ENCODE measurements around the gene TTBK2.

The TTBK2 gene

DNA sequence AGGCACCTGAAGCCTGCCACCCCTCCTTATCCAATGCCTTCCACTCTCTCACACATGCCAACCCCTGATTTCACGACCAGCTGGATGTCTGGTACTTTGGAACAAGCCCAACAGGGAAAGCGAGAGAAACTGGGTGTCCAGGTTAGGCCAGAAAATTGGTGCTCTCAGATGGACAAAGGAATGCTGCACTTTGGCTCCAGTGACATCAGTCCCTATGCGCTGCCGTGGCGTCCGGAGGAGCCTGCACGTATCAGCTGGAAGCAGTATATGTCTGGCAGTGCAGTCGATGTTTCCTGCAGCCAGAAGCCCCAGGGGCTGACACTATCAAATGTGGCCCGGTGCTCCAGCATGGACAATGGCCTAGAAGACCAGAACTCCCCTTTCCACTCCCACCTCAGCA is 228.8 kb downstream of the TTBK2 start:
- Histone ChIP-seq H3K9me2 (ENCODE audit: low read depth, low read length) (no peaks in the 10 kb centered on the region), H3K36me3 (ENCODE audit: insufficient read depth, low read length) (peaks cover 21% of the 10 kb centered on the region; the same call in 1 of the 2 replicates), H3K9ac (ENCODE audit: low read length) (no peak overlapping the region), H4K20me1 (ENCODE audit: insufficient read depth, low read length) (no peaks in the 10 kb centered on the region), H3K27ac (ENCODE audit: low read depth, low read length, poor library complexity, severe bottlenecking) (no peak overlapping the region), H3K9me3 (ENCODE audit: low read length) (no peaks in the 10 kb centered on the region), H3K4me1 (ENCODE audit: insufficient read depth, low read length, severe bottlenecking) (no peaks in the 10 kb centered on the region), H3K79me2 (ENCODE audit: insufficient read depth, low read length) (no peaks in the 10 kb centered on the region), H2AFZ (ENCODE audit: low read length) (no peak overlapping the region), H3K4me3 (ENCODE audit: low read depth, low read length, poor library complexity, severe bottlenecking) (no peak overlapping the region), H3F3A (ENCODE audit: insufficient read depth, low read length) (no peaks in the 10 kb centered on the region), H3K4me2 (ENCODE audit: low read length) (no peak overlapping the region), H3K27me3 (ENCODE audit: insufficient read depth, low read length) (no peaks in the 10 kb centered on the region)
- TF ChIP-seq, protein P1, sequence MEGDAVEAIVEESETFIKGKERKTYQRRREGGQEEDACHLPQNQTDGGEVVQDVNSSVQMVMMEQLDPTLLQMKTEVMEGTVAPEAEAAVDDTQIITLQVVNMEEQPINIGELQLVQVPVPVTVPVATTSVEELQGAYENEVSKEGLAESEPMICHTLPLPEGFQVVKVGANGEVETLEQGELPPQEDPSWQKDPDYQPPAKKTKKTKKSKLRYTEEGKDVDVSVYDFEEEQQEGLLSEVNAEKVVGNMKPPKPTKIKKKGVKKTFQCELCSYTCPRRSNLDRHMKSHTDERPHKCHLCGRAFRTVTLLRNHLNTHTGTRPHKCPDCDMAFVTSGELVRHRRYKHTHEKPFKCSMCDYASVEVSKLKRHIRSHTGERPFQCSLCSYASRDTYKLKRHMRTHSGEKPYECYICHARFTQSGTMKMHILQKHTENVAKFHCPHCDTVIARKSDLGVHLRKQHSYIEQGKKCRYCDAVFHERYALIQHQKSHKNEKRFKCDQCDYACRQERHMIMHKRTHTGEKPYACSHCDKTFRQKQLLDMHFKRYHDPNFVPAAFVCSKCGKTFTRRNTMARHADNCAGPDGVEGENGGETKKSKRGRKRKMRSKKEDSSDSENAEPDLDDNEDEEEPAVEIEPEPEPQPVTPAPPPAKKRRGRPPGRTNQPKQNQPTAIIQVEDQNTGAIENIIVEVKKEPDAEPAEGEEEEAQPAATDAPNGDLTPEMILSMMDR (IDR thresholded peaks at IDR 0.05; ENCODE audit: low read length), result no peak
- TF ChIP-seq EZH2 (IDR thresholded peaks at IDR 0.05; ENCODE audit: borderline replicate concordance, low read length), result no peak

DNA sequence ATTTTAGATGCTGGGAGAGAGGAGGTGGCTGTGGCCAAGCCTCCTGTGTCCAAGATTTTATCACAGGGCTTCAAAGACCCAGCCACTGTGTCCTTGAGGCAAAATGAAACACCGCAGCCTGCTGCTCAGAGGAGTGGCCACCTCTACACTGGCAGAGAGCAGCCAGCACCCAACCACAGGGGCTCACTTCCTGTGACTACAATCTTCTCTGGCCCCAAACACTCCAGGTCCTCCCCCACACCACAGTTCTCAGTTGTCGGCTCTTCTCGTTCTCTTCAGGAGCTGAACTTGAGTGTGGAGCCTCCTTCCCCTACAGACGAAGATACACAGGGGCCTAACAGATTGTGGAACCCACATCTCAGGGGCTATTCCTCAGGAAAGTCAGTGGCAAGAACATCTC is 229.3 kb downstream of the TTBK2 start:
- H3K36me3 ChIP-seq (ENCODE audit: insufficient read depth, low read length), result peaks cover 23% of the 10 kb centered on the region; the same call in 1 of the 2 replicates
- H4K20me1 ChIP-seq (ENCODE audit: insufficient read depth, low read length), result no peaks in the 10 kb centered on the region
- H3K27me3 ChIP-seq (ENCODE audit: insufficient read depth, low read length), result no peaks in the 10 kb centered on the region
- H3K9ac ChIP-seq (ENCODE audit: low read length), result no peak overlapping the region
- H3K27ac ChIP-seq (ENCODE audit: low read depth, low read length, poor library complexity, severe bottlenecking), result no peak overlapping the region
- no peaks in the 10 kb centered on the region for H3K79me2 ChIP-seq (ENCODE audit: insufficient read depth, low read length)
- no peaks in the 10 kb centered on the region for H3K9me3 ChIP-seq (ENCODE audit: low read length)
- no peak overlapping the region for H3K4me2 ChIP-seq (ENCODE audit: low read length)
- H3K4me1 ChIP-seq (ENCODE audit: insufficient read depth, low read length, severe bottlenecking), result no peaks in the 10 kb centered on the region
- H2AFZ ChIP-seq (ENCODE audit: low read length), result no peak overlapping the region
- no peak for TF ChIP-seq EZH2 (IDR thresholded peaks at IDR 0.05; ENCODE audit: borderline replicate concordance, low read length)
- TF ChIP-seq, protein P1 (IDR thresholded peaks at IDR 0.05; ENCODE audit: low read length), result no peak
- no peak overlapping the region for H3K4me3 ChIP-seq (ENCODE audit: low read depth, low read length, poor library complexity, severe bottlenecking)
- no peaks in the 10 kb centered on the region for H3K9me2 ChIP-seq (ENCODE audit: low read depth, low read length)
- H3F3A ChIP-seq (ENCODE audit: insufficient read depth, low read length), result no peaks in the 10 kb centered on the region
